Right lobe of liver (tissue), 4 donors: ENCODE data around the gene LAMTOR2.

Experiments used
- POLR2A ChIP-seq: fragments of 450-650 bp; IDR thresholded peaks from one replicate; pipeline ENCODE4 v1.6.1; 2017; ENCODE audit warnings: antibody characterized with exemption, mild to moderate bottlenecking
- TF ChIP-seq, protein P1 (sequence below), 4 donors: fragments of 200-600 bp in 3 of 4; fragments of 450-650 bp in 1 of 4; IDR thresholded peaks; one replicate each; pipeline versions ENCODE4 v1.5.1 to v1.8.0; 2016 to 2022; ENCODE audit warnings: antibody characterized with exemption in 4 of 4, mild to moderate bottlenecking in 2 of 4
- donor health status: DM: no; HTN: no; CAD: no.
- donor health status: DM: no; HTN: no; CAD: no.
- donor health status: DM: no; HTN: yes; CAD: no.

DNA sequence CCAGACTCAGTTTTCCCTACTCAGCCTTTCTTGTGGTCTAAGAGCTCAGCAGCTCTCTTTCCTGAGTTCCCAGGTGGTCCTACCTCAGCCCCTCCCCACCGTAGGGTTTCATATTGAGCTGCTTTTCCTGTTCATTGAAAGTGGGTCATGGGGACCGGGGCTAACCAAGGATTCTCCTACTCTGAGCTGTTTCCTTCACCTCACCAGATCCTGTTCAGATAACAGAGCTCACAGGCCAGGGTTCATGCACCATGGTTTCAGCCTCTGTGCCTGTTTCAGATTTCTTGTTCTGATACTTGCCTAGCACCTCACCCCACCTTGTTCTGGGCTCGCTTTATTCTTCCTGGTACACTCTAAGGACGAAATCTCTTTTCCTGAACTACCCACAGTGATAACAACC, 9.5 kb upstream of the LAMTOR2 start:
- TF ChIP-seq, protein P1, sequence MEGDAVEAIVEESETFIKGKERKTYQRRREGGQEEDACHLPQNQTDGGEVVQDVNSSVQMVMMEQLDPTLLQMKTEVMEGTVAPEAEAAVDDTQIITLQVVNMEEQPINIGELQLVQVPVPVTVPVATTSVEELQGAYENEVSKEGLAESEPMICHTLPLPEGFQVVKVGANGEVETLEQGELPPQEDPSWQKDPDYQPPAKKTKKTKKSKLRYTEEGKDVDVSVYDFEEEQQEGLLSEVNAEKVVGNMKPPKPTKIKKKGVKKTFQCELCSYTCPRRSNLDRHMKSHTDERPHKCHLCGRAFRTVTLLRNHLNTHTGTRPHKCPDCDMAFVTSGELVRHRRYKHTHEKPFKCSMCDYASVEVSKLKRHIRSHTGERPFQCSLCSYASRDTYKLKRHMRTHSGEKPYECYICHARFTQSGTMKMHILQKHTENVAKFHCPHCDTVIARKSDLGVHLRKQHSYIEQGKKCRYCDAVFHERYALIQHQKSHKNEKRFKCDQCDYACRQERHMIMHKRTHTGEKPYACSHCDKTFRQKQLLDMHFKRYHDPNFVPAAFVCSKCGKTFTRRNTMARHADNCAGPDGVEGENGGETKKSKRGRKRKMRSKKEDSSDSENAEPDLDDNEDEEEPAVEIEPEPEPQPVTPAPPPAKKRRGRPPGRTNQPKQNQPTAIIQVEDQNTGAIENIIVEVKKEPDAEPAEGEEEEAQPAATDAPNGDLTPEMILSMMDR (IDR thresholded peaks at IDR 0.05) = no peak
- TF ChIP-seq POLR2A = no peak
